HCT116 (cell line): ENCODE results near the gene MORC1. TPM values are rescaled to one million over a fixed set of nuclear protein-coding genes. Genes with fewer than 3 reads are reported as not detected.
A peak's percentile ranks its signal among the peaks of the same experiment; 100 is the strongest.

Source experiments
- ATAC-seq: fragments of 200-7000 bp; cut with Tn5 transposase; 2 replicates; pipeline ENCODE4 v1.9.1; 2020; ENCODE audit warnings: mild to moderate bottlenecking, moderate library complexity
- BruUV-seq: library from RNA; stranded (reverse); fragments of 400-500 nt; replicated peaks from 2 replicates; lab custom pipeline; 2021; lab: Mats Ljungman, UMichigan
- CTCF ChIA-PET: fragments of 300-600 bp; sonication (Branson Sonifier 250); formaldehyde crosslinking; loops from one replicate; lab custom pipeline; 2021; ENCODE audit warnings: antibody characterized with exemption; lab: Charles Lee
- POLR2A ChIA-PET: fragments of 300-600, 350-600 bp; sonication (Branson Sonifier 250); formaldehyde crosslinking; loops from one replicate; lab custom pipeline; 2021; ENCODE audit warnings: antibody characterized with exemption; lab: Charles Lee
- RAD21 ChIA-PET, 2 experiments: fragments of 300-600 bp; sonication (Branson Sonifier 250); formaldehyde crosslinking; loops; one replicate each; lab custom pipeline; 2023; ENCODE audit warnings: low total read pairs in 2 of 2; ENCODE audit not compliant: uncharacterized antibody in 2 of 2, unreplicated experiment in 2 of 2, low non-redundant PET in 1 of 2; lab: Charles Lee
- DNase-seq: peaks from one replicate; pipeline ENCODE4 v3.0.0-alpha.2; 2010; ENCODE audit warnings: low read depth, low spot score
- H2AFZ ChIP-seq: fragments of 200-600 bp; shearing (Covaris generic), sonication (generic); 2 replicates; pipeline ENCODE4 v1.6.1; 2017; ENCODE audit warnings: low read depth, mixed run types, mixed read lengths, antibody characterized with exemption, low read length; ENCODE audit not compliant: poor library complexity, severe bottlenecking
- H3K27ac ChIP-seq: 2 replicates; pipeline ENCODE4 v1.5.1; 2012; ENCODE audit warnings: low read depth, low read length
- H3K27me3 ChIP-seq: fragments of 200-600 bp; sonication (generic); 2 replicates; pipeline ENCODE4 v1.6.1; 2016; ENCODE audit warnings: mixed run types, low read length, mixed read lengths; ENCODE audit not compliant: insufficient read depth
- H3K36me3 ChIP-seq, 2 experiments: fragments of 200-500 bp in 1 of 2; fragments of 200-600 bp in 1 of 2; sonication (Bioruptor generic) in 1 of 2; sonication (generic) in 1 of 2; 2 replicates each; pipeline versions ENCODE4 v1.5.1 to v1.6.1; 2014 to 2016; ENCODE audit warnings: low read length in 2 of 2, inconsistent platforms in 1 of 2, mixed read lengths in 1 of 2, mixed run types in 1 of 2; ENCODE audit not compliant: insufficient read depth in 2 of 2, control insufficient read depth in 1 of 2
- H3K4me1 ChIP-seq, 2 experiments: fragments of 200-600 bp in 1 of 2; sonication (generic) in 1 of 2; 2 replicates each; pipeline versions ENCODE4 v1.5.1 to v1.6.1; 2012 to 2017; ENCODE audit warnings: low read length in 2 of 2, inconsistent platforms in 1 of 2, mild to moderate bottlenecking in 1 of 2, mixed read lengths in 1 of 2, mixed run types in 1 of 2, moderate library complexity in 1 of 2; ENCODE audit not compliant: insufficient read depth in 2 of 2, control insufficient read depth in 1 of 2
- H3K4me2 ChIP-seq: fragments of 200-600 bp; sonication (generic); 2 replicates; pipeline ENCODE4 v1.6.1; 2017; ENCODE audit warnings: mixed run types, low read length, mixed read lengths
- H3K4me3 ChIP-seq, 2 experiments: fragments of 200-600 bp in 1 of 2; sonication (generic) in 1 of 2; replicated peaks in 1 of 2; 2 replicates each; pipeline ENCODE4 v1.5.1; 2011 to 2016; ENCODE audit warnings: low read length in 2 of 2, control low read depth in 1 of 2, low read depth in 1 of 2, mild to moderate bottlenecking in 1 of 2, mixed read lengths in 1 of 2, mixed run types in 1 of 2
- H3K79me2 ChIP-seq: fragments of 200-600 bp; sonication (generic); 2 replicates; pipeline ENCODE4 v1.6.1; 2017; ENCODE audit warnings: mild to moderate bottlenecking, mixed run types, low read length, moderate library complexity, mixed read lengths; ENCODE audit not compliant: insufficient read depth
- H3K9ac ChIP-seq: fragments of 200-600 bp; sonication (generic); 2 replicates; pipeline ENCODE4 v1.6.1; 2016; ENCODE audit warnings: low read length, mixed read lengths
- H3K9me2 ChIP-seq: fragments of 200-600 bp; sonication (generic), shearing (Covaris generic); 2 replicates; pipeline ENCODE4 v1.6.1; 2017; ENCODE audit warnings: mixed run types, mild to moderate bottlenecking, moderate library complexity; ENCODE audit not compliant: insufficient read depth
- H3K9me3 ChIP-seq, 2 experiments: fragments of 200-500 bp in 1 of 2; fragments of 200-600 bp in 1 of 2; sonication (Bioruptor generic) in 1 of 2; sonication (generic) in 1 of 2; 2 replicates each; pipeline ENCODE4 v1.6.1; 2014 to 2017; ENCODE audit warnings: low read length in 2 of 2, mixed read lengths in 2 of 2, inconsistent platforms in 1 of 2, low read depth in 1 of 2, mild to moderate bottlenecking in 1 of 2, mixed run types in 1 of 2, moderate library complexity in 1 of 2; ENCODE audit not compliant: control insufficient read depth in 1 of 2, insufficient read depth in 1 of 2
- H4K20me1 ChIP-seq: fragments of 200-600 bp; sonication (generic), shearing (Covaris generic); 2 replicates; pipeline ENCODE4 v1.6.1; 2017; ENCODE audit warnings: mixed run types, mild to moderate bottlenecking, moderate library complexity; ENCODE audit not compliant: insufficient read depth
- CTCF ChIP-seq, 3 experiments: fragments of 200-600 bp in 1 of 3; sonication (generic) in 1 of 3; IDR thresholded peaks in 2 of 3; conservative IDR thresholded peaks in 1 of 3; 2 replicates each; pipeline ENCODE4 v1.5.1; 2012 to 2017; ENCODE audit warnings: low read depth in 2 of 3, low read length in 2 of 3, antibody characterized with exemption in 1 of 3, borderline replicate concordance in 1 of 3, control low read depth in 1 of 3, mild to moderate bottlenecking in 1 of 3, mixed read lengths in 1 of 3, mixed run types in 1 of 3, moderate library complexity in 1 of 3; ENCODE audit not compliant: insufficient read depth in 1 of 3
- EGR1 ChIP-seq: IDR thresholded peaks from 2 replicates; pipeline ENCODE4 v1.6.1; 2012; ENCODE audit warnings: low read depth
- MAX ChIP-seq: IDR thresholded peaks from 2 replicates; pipeline ENCODE4 v1.6.1; 2012
- RAD21 ChIP-seq: IDR thresholded peaks from 2 replicates; pipeline ENCODE4 v1.6.1; 2012; ENCODE audit warnings: low read depth, mild to moderate bottlenecking
- SP1 ChIP-seq: IDR thresholded peaks from 2 replicates; pipeline ENCODE4 v1.6.1; 2012; ENCODE audit warnings: low read depth
- SRF ChIP-seq: IDR thresholded peaks from 2 replicates; pipeline ENCODE4 v1.6.1; 2012; ENCODE audit warnings: low read depth
- TCF7L2 ChIP-seq: IDR thresholded peaks from 2 replicates; pipeline ENCODE4 v1.7.0; 2011; ENCODE audit warnings: borderline replicate concordance, inconsistent platforms; ENCODE audit not compliant: insufficient read depth, insufficient read length; ENCODE audit errors: extremely low read depth
- YY1 ChIP-seq: IDR thresholded peaks from 2 replicates; pipeline ENCODE4 v1.6.1; 2011; ENCODE audit warnings: low read length, low read depth, moderate library complexity, mild to moderate bottlenecking; ENCODE audit not compliant: insufficient replicate concordance; ENCODE audit errors: extremely low read depth
- intact Hi-C: fragments of 100-400 bp; cut with micrococcal nuclease; formaldehyde crosslinking; loops from 2 replicates; pipeline ENCODE4 v1.10.0; 2022
- total RNA-seq: library from RNA; stranded (reverse); gene quantifications from one replicate; pipeline ENCODE4 v1.2.1, GENCODE V29; 2021; ENCODE audit not compliant: unreplicated experiment

The MORC1 gene
- total RNA-seq, 1 experiment from 2014 or later, result not detected

- no peak for TF ChIP-seq TCF7L2
- no peak for TF ChIP-seq EGR1
- no peak for TF ChIP-seq SP1
- no peak for TF ChIP-seq YY1
- TF ChIP-seq RAD21, result peak; percentile 89
- TF ChIP-seq CTCF (IDR thresholded peaks at IDR 0.05 in 2 of 3, conservative IDR thresholded peaks at IDR 0.05 in 1 of 3; ENCODE audit: borderline replicate concordance in 1 of 3, insufficient read depth in 1 of 3, low read depth in 2 of 3, low read length in 2 of 3), result peak; percentile 56 to 93 (median 86); a peak in 5 of 6 replicates
- TF ChIP-seq SRF, result no peak
- peak; percentile 42; the same call in 1 of the 2 replicates for TF ChIP-seq MAX
- RAD21 ChIA-PET, result interaction anchor here (0.6 to 0.7 kb wide), 2 partner anchors 13 to 301 kb away, joined by 5 to 7 read pairs; no protein-coding TSS in a partner anchor
- Histone ChIP-seq H2AFZ (peak overlapping the region; percentile 87), H3K9me3 (no peaks in the 10 kb centered on the region), H3K4me3 (no peak overlapping the region), H3K79me2 (no peaks in the 10 kb centered on the region), H3K27me3 (no peaks in the 10 kb centered on the region), H3K36me3 (no peaks in the 10 kb centered on the region), H3K27ac (no peak overlapping the region), H3K4me2 (peak overlapping the region; percentile 13; the same call in 1 of the 2 replicates), H4K20me1 (no peaks in the 10 kb centered on the region), H3K4me1 (peaks cover 4 to 23% of the 10 kb centered on the region in 2 experiments; a peak in 3 of 4 replicates), H3K9me2 (no peaks in the 10 kb centered on the region), H3K9ac (no peak overlapping the region)
- POLR2A ChIA-PET, result interaction anchor here (1.0 kb wide), 1 partner anchor 326 kb away, joined by 5 read pairs; the partner anchor contains the start of genes CIP2A and DZIP3
- BruUV-seq, result no TSS peak
- peak; percentile 69 for DNase-seq
- ATAC-seq, result peak; percentile 91
- CTCF ChIA-PET, result interaction anchor here (0.6 to 1.8 kb wide), 23 partner anchors 9 to 427 kb away, joined by 3 to 14 read pairs (median 4); no protein-coding TSS in a partner anchor
- intact Hi-C loops, result loop anchor here (1.0 to 5.0 kb wide), 3 partner anchors 167 to 426 kb away; no protein-coding TSS in a partner anchor
These were observed 202.9 kb downstream of the MORC1 start for GRCh38 chr3:108914774-108915641.
